GM21786 (cell line): ENCODE results near the gene MEGF10.

Experiments used
- ATAC-seq: cut with Tn5 transposase; IDR thresholded peaks from one replicate; pipeline ENCODE4 v1.9.1; 2021; ENCODE audit not compliant: unreplicated experiment

Gene MEGF10

GRCh38 chr5:127508644-127509373, 218.2 kb downstream of the MEGF10 start:
- ATAC-seq: no peak
